HG03432 (cell line): ENCODE measurements around the gene SUPT4H1.
"Not testable (repeated sequence)": the region's sequence is repeated elsewhere in the genome, so short reads cannot be mapped to it uniquely, and the experiment has no call there.

Experiments
- ATAC-seq: cut with Tn5 transposase; IDR thresholded peaks from one replicate; pipeline ENCODE4 v1.9.1; 2021; ENCODE audit warnings: mild to moderate bottlenecking, moderate library complexity; ENCODE audit not compliant: unreplicated experiment

SUPT4H1 gene

GRCh38 chr17:58341861-58342475 lies 10.0 kb downstream of the SUPT4H1 start:
- no peak for ATAC-seq

DNA sequence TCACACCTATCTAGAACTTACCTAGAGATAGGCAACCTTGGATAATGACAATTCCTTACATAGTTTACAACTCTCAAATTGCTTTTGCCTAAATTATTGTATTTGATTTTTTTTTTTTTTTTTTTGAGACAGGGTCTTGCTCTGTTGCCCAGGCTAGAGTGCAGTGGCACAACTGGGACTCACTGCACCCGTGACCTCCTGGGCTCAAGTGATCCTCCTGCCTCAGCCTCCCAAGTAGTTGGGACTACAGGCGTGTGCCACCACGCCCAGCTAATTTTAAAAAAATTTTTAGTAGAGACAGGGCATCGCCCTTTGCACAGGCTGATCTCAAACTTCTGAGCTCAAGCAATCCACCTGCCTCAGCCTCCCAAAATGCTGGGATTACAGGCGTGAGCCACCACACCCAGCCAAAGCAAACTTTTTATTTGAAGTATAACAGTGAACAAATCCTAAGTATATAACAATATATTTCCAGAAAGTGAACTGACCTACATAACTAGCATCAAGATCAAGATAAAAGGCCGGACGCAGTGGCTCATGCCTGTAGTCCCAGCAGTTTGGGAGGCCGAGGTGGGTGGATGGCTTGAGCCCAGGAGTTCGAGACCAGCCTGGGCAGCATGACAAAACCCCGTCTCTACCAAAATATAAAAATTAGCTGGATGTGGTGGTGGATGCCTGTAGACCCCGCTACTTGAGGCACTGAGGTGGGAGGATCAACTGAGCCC lies 10.7 kb downstream of the SUPT4H1 start:
- ATAC-seq, result not testable (repeated sequence)

GRCh38 chr17:58340405-58340876 lies 11.6 kb downstream of the SUPT4H1 start:
- no peak for ATAC-seq

DNA sequence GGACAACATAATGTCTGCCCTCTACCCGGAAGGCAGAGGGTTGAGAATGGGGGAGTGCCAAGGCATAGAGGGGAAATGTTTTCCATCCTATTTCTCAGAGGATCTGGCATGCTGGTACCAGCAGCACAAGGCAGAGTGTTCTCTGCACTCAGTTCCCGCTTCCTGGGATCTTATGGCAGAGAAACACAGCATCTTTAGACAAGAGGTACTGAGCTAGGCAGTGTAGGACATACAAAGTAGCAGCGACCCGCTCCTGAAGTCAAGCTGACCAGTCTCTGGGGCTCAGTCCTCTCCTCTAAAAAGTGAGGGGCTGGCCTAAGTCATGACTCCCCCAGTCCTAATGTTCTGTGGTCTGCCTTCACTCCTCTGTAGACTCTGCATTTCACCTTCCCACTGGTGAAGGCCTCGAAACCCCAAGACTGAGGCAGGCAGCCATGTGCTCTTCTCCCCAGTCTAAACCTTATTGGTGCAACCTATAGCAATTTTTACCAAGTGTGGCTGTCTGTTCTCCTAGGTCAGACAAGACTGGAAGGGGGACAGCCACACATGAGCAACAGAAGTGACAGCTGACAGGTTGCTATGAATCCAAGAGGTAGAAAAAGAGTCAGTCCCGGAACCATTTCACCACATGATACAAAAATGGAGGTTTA lies 12.1 kb downstream of the SUPT4H1 start:
- ATAC-seq, result no peak

DNA sequence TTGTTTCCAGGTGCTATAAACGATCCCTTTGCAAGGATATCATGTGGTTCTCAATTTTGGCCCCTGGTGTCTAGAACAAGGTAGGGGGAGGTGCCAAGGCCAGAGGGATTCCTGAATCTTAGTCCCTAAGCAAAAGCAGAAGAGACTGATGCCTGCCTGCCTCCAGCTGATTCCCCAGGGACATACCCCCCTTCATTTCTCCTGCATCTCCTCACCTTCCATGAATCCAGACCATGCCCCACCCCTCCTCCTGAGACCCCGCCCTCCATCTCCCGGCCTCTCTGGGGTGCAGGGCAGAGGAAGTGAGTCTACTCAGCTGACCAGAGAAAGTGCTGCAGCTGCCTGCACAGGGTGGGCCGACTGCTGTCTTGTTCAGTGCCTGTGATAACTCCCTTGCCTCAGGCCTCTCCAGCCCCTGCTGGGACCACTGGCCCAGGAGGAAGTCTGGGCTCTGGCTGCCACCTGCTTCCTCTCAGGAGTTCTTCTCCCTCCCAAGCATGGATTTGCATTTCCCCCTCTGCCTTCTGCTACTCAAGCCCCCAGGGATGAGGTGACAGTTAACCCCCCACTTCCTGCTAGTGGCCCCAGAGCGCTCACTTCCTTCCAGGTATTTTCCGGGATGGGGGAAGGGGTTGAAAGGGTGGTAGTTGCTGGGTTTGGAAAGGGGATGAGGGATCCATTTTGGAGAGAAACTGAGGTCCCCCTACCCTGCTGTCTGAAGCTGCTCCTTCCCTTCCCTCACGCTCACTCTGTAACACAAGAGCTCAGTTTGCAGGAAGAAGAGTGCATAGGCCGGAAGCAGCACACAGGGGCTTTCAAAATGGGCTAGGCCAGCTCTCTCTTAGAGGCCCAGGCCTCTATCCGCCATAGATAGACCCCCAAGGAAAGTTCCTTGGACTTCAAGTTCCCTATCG lies 12.9 kb downstream of the SUPT4H1 start:
- no peak for ATAC-seq

- no peak for ATAC-seq
Observed at GRCh38 chr17:58338454-58338840, 13.6 kb downstream of the SUPT4H1 start.

- peak; percentile 70 for ATAC-seq
Observed at GRCh38 chr17:58337600-58338453, 14.2 kb downstream of the SUPT4H1 start.

GRCh38 chr17:58337210-58337599 lies 14.8 kb downstream of the SUPT4H1 start:
- ATAC-seq, result no peak

DNA sequence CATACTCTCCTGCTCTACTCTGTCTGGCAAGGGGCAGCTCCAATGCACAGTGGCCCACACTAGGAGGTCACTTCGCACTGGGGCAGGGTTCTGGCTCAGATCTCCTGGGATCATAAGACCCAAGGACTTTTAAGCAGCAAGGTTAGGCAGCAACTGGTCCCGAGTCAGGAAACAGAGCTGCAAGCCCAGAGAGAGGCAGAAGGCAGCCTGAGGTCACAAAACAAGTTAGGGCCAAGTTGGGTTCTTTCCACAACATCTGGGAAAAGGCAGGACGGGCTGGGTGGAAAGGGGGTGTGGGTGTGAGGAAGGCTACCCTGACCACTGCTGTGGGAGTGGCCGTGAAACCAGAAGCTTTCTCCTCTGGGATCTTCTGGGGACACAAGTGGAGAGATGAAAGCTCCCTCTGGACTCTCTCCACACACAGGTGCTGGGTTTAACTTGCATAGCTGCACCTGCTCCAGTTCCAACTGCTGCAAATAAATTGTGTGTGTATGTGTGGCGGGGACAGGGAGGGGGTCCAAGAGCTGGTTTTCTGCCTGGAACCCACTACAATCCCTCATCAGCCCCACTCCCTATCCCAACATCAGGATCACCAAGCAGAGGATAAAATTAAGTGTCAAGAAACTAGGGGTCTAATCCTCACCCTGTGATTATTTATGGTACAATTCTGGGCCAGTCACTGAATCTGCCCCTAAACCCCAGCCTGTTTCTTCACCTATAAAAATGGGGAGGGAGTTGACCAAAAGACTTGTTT lies 15.4 kb downstream of the SUPT4H1 start:
- no peak for ATAC-seq

- peak; percentile 13 for ATAC-seq
Observed at GRCh38 chr17:58335779-58336455, 16.1 kb downstream of the SUPT4H1 start.

- no peak for ATAC-seq
Observed at GRCh38 chr17:58335061-58335731, 16.8 kb downstream of the SUPT4H1 start.

- ATAC-seq, result no peak
Observed at GRCh38 chr17:58334661-58335060, 17.3 kb downstream of the SUPT4H1 start.

DNA sequence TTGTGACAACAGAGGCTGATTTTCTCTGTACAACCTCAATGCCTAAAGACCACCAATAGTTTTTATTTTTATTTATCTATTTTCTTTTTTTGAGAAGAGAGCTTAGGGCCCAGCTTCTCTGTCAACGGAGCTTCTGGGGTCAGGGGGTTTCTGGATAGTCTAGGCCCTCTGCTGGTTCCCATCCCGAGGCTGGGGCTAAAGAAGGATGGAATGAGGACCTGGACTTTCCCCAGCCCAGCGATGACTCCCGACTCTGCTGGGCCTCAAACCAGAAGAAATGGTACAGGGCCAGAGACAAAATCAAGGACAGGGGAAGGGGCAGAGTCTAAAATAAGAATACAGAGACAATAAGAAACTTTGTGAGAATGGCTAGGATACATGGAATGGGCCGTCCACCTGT lies 17.7 kb downstream of the SUPT4H1 start:
- no peak for ATAC-seq

GRCh38 chr17:58333736-58334207 lies 18.2 kb downstream of the SUPT4H1 start:
- no peak for ATAC-seq

- ATAC-seq, result no peak
Observed at GRCh38 chr17:58332778-58333735, 18.9 kb downstream of the SUPT4H1 start.

- ATAC-seq, result peak; percentile 20
Observed at GRCh38 chr17:58331815-58332777, 19.9 kb downstream of the SUPT4H1 start.
